ENCODE data around the gene CBFA2T3. TPM values are rescaled to one million over a fixed set of nuclear protein-coding genes. Genes with fewer than 3 reads are reported as not detected.

Gene CBFA2T3
- total and polyA plus RNA-seq, 2 of the 13 experiments (the other 11 are each of a cell fraction or from before 2014, with no cell fraction given) = 0.05 TPM; not detected in 1

DNA sequence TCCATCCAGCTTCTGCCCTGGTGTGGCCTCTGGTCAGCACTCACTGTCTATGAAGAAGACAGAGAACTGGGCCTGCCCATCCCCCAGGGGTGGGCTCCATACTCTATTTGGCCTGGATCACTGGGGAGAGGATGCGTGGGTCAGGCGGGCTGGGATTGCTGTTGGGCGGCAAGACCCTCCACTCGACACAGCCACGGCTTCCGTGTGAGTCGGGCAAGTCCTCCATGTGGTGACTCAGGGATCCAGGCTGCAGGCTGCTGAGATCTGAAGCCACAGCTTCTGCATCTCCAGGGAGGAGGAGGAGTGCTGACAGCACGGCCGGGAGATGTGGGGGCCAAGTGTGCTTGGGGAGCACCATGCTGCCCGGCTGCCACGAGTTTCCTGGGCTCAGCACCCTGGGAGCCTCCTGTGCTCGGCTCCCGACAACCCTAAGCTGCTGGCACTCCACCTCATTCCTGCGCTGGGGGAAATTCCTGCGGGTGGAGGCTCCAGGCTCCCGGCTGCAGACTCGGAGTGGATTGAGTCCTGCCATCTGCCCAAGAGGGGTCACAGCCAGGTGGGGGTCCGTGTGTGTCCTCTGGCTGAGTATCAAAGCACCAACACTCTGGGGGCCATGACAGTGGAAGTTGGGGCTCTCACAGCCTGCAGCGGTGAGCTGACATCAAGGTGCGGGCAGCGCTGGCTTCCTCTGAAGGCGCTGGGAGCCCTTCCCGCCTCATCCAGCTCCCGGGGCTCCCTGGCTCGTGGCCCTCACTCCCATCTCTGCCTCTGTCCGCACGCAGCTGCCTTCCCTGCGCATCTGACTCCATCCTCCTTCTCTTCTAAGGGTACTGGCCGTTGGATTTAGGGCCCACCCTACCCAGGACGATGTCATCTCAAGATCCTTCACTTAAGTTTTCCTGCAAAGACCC lies 24.4 kb upstream of the CBFA2T3 start:
- in situ Hi-C loops (cut with HindIII; ENCODE audit: extremely low pct_ligation_motif_present, low pct_unique_long_range_greater_than_20kb) (no loop called here), intact Hi-C loops (cut with micrococcal nuclease; ENCODE audit: unreplicated experiment) (no loop called here)
- Histone ChIP-seq H3K9ac (ENCODE audit: insufficient read depth, low read depth, low read length) (no peak overlapping the region), H3K9me3 (ENCODE audit: low read length) (peaks cover 18% of the 10 kb centered on the region), H3K27ac (ENCODE audit: extremely low read length, insufficient read depth, low read length) (no peak overlapping the region), H3K27me3 (ENCODE audit: control insufficient read depth in 1 of 2, insufficient read depth in 2 of 2, low read length in 2 of 2) (peaks cover 22 to 63% of the 10 kb centered on the region in 2 experiments; a peak in 4 of 5 replicates), H3K4me2 (ENCODE audit: low read depth, low read length) (no peak overlapping the region), H2AFZ (ENCODE audit: low read length) (no peak overlapping the region), H3K4me3 (replicated peaks in 1 of 3; ENCODE audit: insufficient read depth in 1 of 3, low read depth in 2 of 3, low read length in 3 of 3) (no peak overlapping the region), H3K79me2 (ENCODE audit: insufficient read depth, low read length) (no peaks in the 10 kb centered on the region), H4K20me1 (ENCODE audit: insufficient read depth, low read length) (no peaks in the 10 kb centered on the region; the same call in 1 of the 2 replicates), H3K36me3 (replicated peaks in 1 of 2; ENCODE audit: control insufficient read depth in 1 of 2, insufficient read depth in 2 of 2, low read length in 2 of 2) (no peaks in the 10 kb centered on the region), H3K4me1 (ENCODE audit: insufficient read depth, low read length) (no peaks in the 10 kb centered on the region)
- FAIRE-seq (no peak), ATAC-seq (no peak; the same call in 2 of the 3 replicates), DNase-seq (ENCODE audit: low spot score) (no peak)
- ChIA-PET CTCF (ENCODE audit: low intra/inter-chr PET ratio, low total read pairs) (no interaction called here), POLR2A (no interaction called here)
- TF ChIP-seq ZNF558 (CRISPR knock-in tag; IDR thresholded peaks at IDR 0.05; ENCODE audit: borderline replicate concordance) (no peak), MATR3 (CRISPR knock-in tag; IDR thresholded peaks at IDR 0.05) (no peak), ZNF333 (CRISPR knock-in tag; IDR thresholded peaks at IDR 0.05; ENCODE audit: borderline replicate concordance) (peak; percentile 83; the same call in 1 of the 2 replicates)
- TF ChIP-seq, protein P1, sequence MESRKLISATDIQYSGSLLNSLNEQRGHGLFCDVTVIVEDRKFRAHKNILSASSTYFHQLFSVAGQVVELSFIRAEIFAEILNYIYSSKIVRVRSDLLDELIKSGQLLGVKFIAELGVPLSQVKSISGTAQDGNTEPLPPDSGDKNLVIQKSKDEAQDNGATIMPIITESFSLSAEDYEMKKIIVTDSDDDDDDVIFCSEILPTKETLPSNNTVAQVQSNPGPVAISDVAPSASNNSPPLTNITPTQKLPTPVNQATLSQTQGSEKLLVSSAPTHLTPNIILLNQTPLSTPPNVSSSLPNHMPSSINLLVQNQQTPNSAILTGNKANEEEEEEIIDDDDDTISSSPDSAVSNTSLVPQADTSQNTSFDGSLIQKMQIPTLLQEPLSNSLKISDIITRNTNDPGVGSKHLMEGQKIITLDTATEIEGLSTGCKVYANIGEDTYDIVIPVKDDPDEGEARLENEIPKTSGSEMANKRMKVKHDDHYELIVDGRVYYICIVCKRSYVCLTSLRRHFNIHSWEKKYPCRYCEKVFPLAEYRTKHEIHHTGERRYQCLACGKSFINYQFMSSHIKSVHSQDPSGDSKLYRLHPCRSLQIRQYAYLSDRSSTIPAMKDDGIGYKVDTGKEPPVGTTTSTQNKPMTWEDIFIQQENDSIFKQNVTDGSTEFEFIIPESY (CRISPR knock-in tag; IDR thresholded peaks at IDR 0.05) = peak; percentile 50; the same call in 1 of the 2 replicates
- BruUV-seq (replicated peaks) = no TSS peak
- 34% methylated on average over 25 of the region's 30 CpGs for WGBS (ENCODE audit: low lambda C conversion rate)

Measured in HepG2 (cell line).